Glutamatergic neuron (in vitro differentiated cells): ENCODE results near the gene URAD. TPM values are rescaled to one million over a fixed set of nuclear protein-coding genes. Genes with fewer than 3 reads are reported as not detected.
"Not testable (repeated sequence)": the region's sequence is repeated elsewhere in the genome, so short reads cannot be mapped to it uniquely, and the experiment has no call there.

Experiments
- DNase-seq: peaks from one replicate; pipeline ENCODE4 v3.0.0; 2022
- H3K27ac Mint-ChIP-seq: one replicate; pipeline ENCODE4 v1.8.0; 2020; ENCODE audit warnings: mild to moderate bottlenecking, mixed read lengths, inconsistent platforms; ENCODE audit not compliant: unreplicated experiment
- H3K27me3 Mint-ChIP-seq: one replicate; pipeline ENCODE4 v1.8.0; 2020; ENCODE audit warnings: mild to moderate bottlenecking, moderate library complexity, mixed read lengths, inconsistent platforms; ENCODE audit not compliant: unreplicated experiment
- H3K36me3 Mint-ChIP-seq: one replicate; pipeline ENCODE4 v1.8.0; 2020; ENCODE audit warnings: mild to moderate bottlenecking, mixed read lengths, inconsistent platforms; ENCODE audit not compliant: unreplicated experiment
- H3K4me1 Mint-ChIP-seq: one replicate; pipeline ENCODE4 v1.8.0; 2020; ENCODE audit warnings: mild to moderate bottlenecking, low read depth, mixed read lengths, inconsistent platforms; ENCODE audit not compliant: unreplicated experiment
- H3K4me3 Mint-ChIP-seq: one replicate; pipeline ENCODE4 v1.8.0; 2020; ENCODE audit warnings: mild to moderate bottlenecking, mixed read lengths, inconsistent platforms; ENCODE audit not compliant: unreplicated experiment
- H3K9me3 Mint-ChIP-seq: one replicate; pipeline ENCODE4 v1.8.0; 2020; ENCODE audit warnings: mild to moderate bottlenecking, moderate library complexity, mixed read lengths, inconsistent platforms; ENCODE audit not compliant: unreplicated experiment
- CTCF ChIP-seq: fragments of 200-600 bp; sonication (generic); IDR thresholded peaks from one replicate; pipeline ENCODE4 v1.5.0; 2021; ENCODE audit not compliant: partially characterized antibody, unreplicated experiment
- total RNA-seq: library from RNA; stranded (reverse); fragmentation: NEBNext Ultra II Directional; extraction: Animal tissue kit (Norgen Biotek cat#: 25700); gene quantifications from one replicate; pipeline ENCODE4 v1.2.1, GENCODE V29; 2021; ENCODE audit not compliant: unreplicated experiment

Gene URAD
- total RNA-seq, 1 donor from 2014 or later, result not detected

DNA sequence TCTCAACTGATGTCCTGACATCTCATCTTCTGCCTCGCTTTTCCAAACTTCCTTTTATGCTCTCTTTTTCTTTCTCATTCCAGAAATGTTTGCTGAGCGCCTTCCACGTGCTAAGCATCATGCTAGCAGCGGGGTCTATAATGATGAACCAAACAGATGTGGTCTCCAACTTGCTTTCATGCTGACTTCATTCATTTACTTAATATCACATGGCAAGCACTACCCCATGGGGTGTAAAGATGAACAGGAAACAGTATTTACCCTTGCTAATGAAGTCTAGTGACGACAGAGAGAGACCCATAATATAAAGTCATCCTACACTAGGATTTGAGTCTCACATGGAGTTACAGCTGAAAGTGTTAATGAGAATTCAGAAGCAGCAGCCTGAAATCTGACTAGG is 21.6 kb upstream of the URAD start:
- Mint-ChIP-seq H3K27me3 (no peaks in the 10 kb centered on the region), H3K36me3 (no peaks in the 10 kb centered on the region), H3K4me3 (no peak overlapping the region), H3K27ac (no peak overlapping the region), H3K4me1 (no peaks in the 10 kb centered on the region), H3K9me3 (no peaks in the 10 kb centered on the region)
- DNase-seq, result no peak
- no peak for TF ChIP-seq CTCF

DNA sequence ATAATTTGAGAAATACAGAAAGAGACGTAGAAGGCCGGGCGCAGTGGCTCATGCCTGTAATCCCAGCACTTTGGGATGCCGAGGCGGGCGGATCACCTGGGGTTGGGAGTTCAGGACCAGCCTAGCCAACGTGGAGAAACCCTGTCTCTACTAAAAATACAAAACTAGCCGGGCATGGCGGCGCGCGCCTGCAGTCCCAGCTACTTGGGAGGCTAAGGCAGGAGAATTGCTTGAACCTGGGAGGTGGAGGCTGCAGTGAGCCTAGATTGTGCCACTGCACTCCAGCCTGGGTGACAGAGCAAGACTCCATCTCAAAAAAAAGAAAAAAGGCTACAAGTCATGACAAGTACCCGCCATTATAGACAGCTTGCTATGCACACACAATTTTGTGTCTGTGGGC is 16.5 kb upstream of the URAD start:
- DNase-seq, H3K27ac Mint-ChIP-seq, H3K4me1 Mint-ChIP-seq, H3K27me3 Mint-ChIP-seq, H3K36me3 Mint-ChIP-seq, H3K4me3 Mint-ChIP-seq, H3K9me3 Mint-ChIP-seq: not testable (repeated sequence)

DNA sequence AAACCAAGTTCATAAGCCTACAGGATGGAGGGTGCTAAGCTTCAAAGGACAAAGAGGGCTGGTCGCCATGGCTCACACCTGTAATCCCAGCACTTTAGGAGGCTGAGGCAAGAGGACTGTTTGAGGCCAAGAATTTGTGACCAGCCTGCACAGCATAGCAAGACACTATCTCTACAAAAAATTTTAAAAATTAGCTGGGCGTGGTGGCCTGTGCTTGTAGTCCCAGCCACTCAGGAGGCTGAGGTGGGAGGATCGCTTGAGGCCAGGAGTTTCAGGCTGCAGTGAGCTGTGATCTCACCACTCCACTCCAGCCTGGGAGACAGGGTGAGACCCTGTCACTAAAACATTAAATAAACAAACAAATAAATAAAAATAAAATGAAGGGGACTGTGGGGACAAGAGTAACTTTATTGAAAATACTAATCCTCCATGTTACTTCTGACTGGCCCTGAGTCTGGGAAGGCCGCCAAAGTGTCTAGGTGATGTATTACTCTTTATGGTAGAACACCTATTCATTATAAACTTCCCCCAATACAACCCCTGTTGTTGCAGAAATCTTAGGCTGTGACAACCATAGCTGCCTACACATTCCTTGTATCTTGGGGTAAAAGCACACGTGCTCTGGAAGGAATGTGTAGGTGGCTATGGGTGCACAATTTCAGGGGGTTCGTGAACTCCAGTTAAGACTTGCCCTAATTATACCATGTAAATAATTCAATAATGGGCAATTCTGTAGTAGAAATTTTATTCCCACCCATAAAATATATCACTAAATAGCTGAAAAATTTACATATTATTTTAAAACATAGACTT is 14.6 kb upstream of the URAD start:
- no peaks in the 10 kb centered on the region for H3K27me3 Mint-ChIP-seq
- H3K4me3 Mint-ChIP-seq, result no peak overlapping the region
- no peak overlapping the region for H3K27ac Mint-ChIP-seq
- H3K4me1 Mint-ChIP-seq, result peaks cover 4% of the 10 kb centered on the region
- DNase-seq, result no peak
- peaks cover 2% of the 10 kb centered on the region for H3K9me3 Mint-ChIP-seq
- no peak for TF ChIP-seq CTCF
- no peaks in the 10 kb centered on the region for H3K36me3 Mint-ChIP-seq

GRCh38 chr13:28001837-28002473 is 13.5 kb upstream of the URAD start:
- TF ChIP-seq CTCF, result no peak
- H3K4me3 Mint-ChIP-seq, result no peak overlapping the region
- peaks cover 4% of the 10 kb centered on the region for H3K4me1 Mint-ChIP-seq
- peaks cover 2% of the 10 kb centered on the region for H3K27me3 Mint-ChIP-seq
- peaks cover 2% of the 10 kb centered on the region for H3K9me3 Mint-ChIP-seq
- H3K27ac Mint-ChIP-seq, result no peak overlapping the region
- DNase-seq, result no peak
- H3K36me3 Mint-ChIP-seq, result no peaks in the 10 kb centered on the region

- Mint-ChIP-seq H3K4me1 (peaks cover 4% of the 10 kb centered on the region), H3K27ac (no peak overlapping the region), H3K4me3 (no peak overlapping the region), H3K9me3 (peaks cover 2% of the 10 kb centered on the region), H3K36me3 (no peaks in the 10 kb centered on the region), H3K27me3 (peaks cover 2% of the 10 kb centered on the region)
- no peak for DNase-seq
- no peak for TF ChIP-seq CTCF
Measured at GRCh38 chr13:28001049-28001448, 12.6 kb upstream of the URAD start.
